DND-41 (cell line): Measurements from ENCODE around the gene FBXL20.

Experiments used
- ATAC-seq: fragments of 200-7000 bp; cut with Tn5 transposase; 3 replicates; pipeline ENCODE4 v1.9.1; 2021; ENCODE audit warnings: low read depth; ENCODE audit not compliant: insufficient read depth
- DNase-seq: peaks from one replicate; pipeline ENCODE4 v3.0.0-alpha.2; 2020
- H2AFZ ChIP-seq: 2 replicates; pipeline ENCODE4 v1.6.0; 2012; ENCODE audit warnings: low read depth, low read length
- H3K27ac ChIP-seq: 2 replicates; pipeline ENCODE4 v1.5.1; 2012; ENCODE audit warnings: low read length, inconsistent platforms
- H3K27me3 ChIP-seq: fragments of 200-600 bp; sonication (generic); 2 replicates; pipeline ENCODE4 v1.6.0; 2012; ENCODE audit warnings: low read length, mild to moderate bottlenecking, inconsistent platforms; ENCODE audit not compliant: insufficient read depth, poor library complexity
- H3K36me3 ChIP-seq: 2 replicates; pipeline ENCODE4 v1.5.1; 2012; ENCODE audit warnings: low read length, inconsistent platforms; ENCODE audit not compliant: insufficient read depth
- H3K4me1 ChIP-seq: 2 replicates; pipeline ENCODE4 v1.5.1; 2012; ENCODE audit warnings: mild to moderate bottlenecking, low read length; ENCODE audit not compliant: insufficient read depth
- H3K4me2 ChIP-seq: 2 replicates; pipeline ENCODE4 v1.6.0; 2012; ENCODE audit warnings: mild to moderate bottlenecking, moderate library complexity, low read length, inconsistent platforms; ENCODE audit not compliant: insufficient read depth
- H3K4me3 ChIP-seq, 2 experiments: fragments of 200-600 bp in 1 of 2; shearing (Covaris generic) in 1 of 2; 2 replicates each; pipeline ENCODE4 v1.5.1; 2012 to 2016; ENCODE audit warnings: inconsistent platforms in 2 of 2, low read length in 2 of 2, mild to moderate bottlenecking in 2 of 2, low read depth in 1 of 2, moderate library complexity in 1 of 2
- H3K79me2 ChIP-seq: 2 replicates; pipeline ENCODE4 v1.6.0; 2012; ENCODE audit warnings: low read length, inconsistent platforms; ENCODE audit not compliant: insufficient read depth
- H3K9ac ChIP-seq: 2 replicates; pipeline ENCODE4 v1.6.0; 2012; ENCODE audit warnings: low read depth, mild to moderate bottlenecking, inconsistent platforms, low read length, moderate library complexity
- H3K9me3 ChIP-seq: 2 replicates; pipeline ENCODE4 v1.5.1; 2012; ENCODE audit warnings: low read length, moderate library complexity, mild to moderate bottlenecking, inconsistent platforms; ENCODE audit not compliant: insufficient read depth, severe bottlenecking
- H4K20me1 ChIP-seq: 2 replicates; pipeline ENCODE4 v1.6.0; 2012; ENCODE audit warnings: low read length; ENCODE audit not compliant: insufficient read depth
- CTCF ChIP-seq: IDR thresholded peaks from 2 replicates; pipeline ENCODE4 v1.5.1; 2012; ENCODE audit warnings: borderline replicate concordance, low read length, moderate library complexity, mild to moderate bottlenecking; ENCODE audit not compliant: poor library complexity, severe bottlenecking; ENCODE audit errors: extremely low read depth
- EZH2 ChIP-seq: IDR thresholded peaks from 3 replicates; pipeline ENCODE4 v1.6.1; 2012; ENCODE audit warnings: borderline replicate concordance, low read depth, mild to moderate bottlenecking, moderate library complexity, low read length, inconsistent platforms; ENCODE audit not compliant: severe bottlenecking

FBXL20 gene

GRCh38 chr17:39364236-39365025, 37.0 kb downstream of the FBXL20 start:
- no peak overlapping the region for H3K4me2 ChIP-seq
- H3K79me2 ChIP-seq: 0 out of 2 replicates have a peak, but pooled peaks cover 5% of the 10 kb centered on the region

DNA sequence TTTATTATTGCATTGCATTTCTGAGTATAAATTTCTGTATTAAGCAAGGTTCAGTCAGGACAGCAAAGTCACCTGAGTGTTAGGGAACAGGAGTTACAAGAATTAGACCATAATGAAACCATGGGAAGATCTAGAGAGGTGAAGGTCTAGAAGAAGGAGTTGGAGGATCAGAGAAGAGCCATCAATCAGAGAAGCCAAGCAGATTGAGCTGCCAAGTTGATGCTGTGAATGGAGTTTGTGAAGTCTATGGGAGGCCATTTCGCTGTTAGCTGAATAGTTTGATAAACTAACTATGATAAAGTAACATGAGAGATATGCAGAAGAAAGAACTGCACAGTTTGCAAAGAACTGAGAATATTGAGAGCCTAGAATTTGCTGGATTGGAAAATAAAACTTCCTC, 40.4 kb downstream of the FBXL20 start:
- H3K9me3 ChIP-seq: no peaks in the 10 kb centered on the region
- H3K9ac ChIP-seq: no peak overlapping the region
- H3K4me3 ChIP-seq: no peak overlapping the region
- no peak overlapping the region for H3K27ac ChIP-seq
- no peaks in the 10 kb centered on the region for H3K27me3 ChIP-seq
- ATAC-seq (no peak), DNase-seq (no peak)
- H4K20me1 ChIP-seq: peaks cover 14% of the 10 kb centered on the region
- no peaks in the 10 kb centered on the region; the same call in 1 of the 2 replicates for H3K36me3 ChIP-seq
- H3K4me1 ChIP-seq: no peaks in the 10 kb centered on the region
- H2AFZ ChIP-seq: no peak overlapping the region
- no peak overlapping the region for H3K4me2 ChIP-seq
- H3K79me2 ChIP-seq: peaks cover 6% of the 10 kb centered on the region; the same call in 1 of the 2 replicates
- TF ChIP-seq CTCF (no peak), EZH2 (no peak)

More at GRCh38 chr17:39364236-39365025, 37.0 kb downstream of the FBXL20 start:
- Histone ChIP-seq H3K36me3 (no peaks in the 10 kb centered on the region), H3K4me1 (no peaks in the 10 kb centered on the region), H4K20me1 (peaks cover 6% of the 10 kb centered on the region), H3K4me3 (no peak overlapping the region), H3K27ac (no peak overlapping the region), H3K9ac (no peak overlapping the region), H3K27me3 (no peaks in the 10 kb centered on the region), H2AFZ (no peak overlapping the region), H3K9me3 (no peaks in the 10 kb centered on the region)
- DNase-seq (no peak), ATAC-seq (no peak)
- TF ChIP-seq EZH2: no peak
- no peak for TF ChIP-seq CTCF

DNA sequence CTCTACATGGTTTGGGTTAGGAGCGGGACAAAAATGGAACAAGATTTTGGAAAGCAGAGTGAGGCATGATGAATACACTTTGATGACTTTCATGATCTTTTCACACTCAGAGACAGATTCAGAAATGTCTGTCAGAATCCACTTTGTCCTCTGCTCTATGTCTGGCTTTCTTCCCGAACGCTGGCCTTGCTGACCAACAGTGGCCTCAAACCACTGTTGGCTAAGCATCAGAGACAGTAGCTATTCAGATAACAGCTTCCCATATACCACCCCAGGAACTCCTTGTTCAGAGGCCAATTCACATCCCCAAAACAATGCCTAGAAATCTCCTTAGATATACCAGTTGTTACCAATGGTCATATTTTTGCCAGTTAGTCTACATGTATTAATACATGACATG, 40.9 kb downstream of the FBXL20 start:
- TF ChIP-seq EZH2 (no peak), CTCF (no peak)
- no peak overlapping the region for H2AFZ ChIP-seq
- H3K4me2 ChIP-seq: no peak overlapping the region
- H3K36me3 ChIP-seq: no peaks in the 10 kb centered on the region; the same call in 1 of the 2 replicates
- no peaks in the 10 kb centered on the region for H3K4me1 ChIP-seq
- no peak overlapping the region for H3K4me3 ChIP-seq
- ATAC-seq (no peak), DNase-seq (no peak)
- H4K20me1 ChIP-seq: peaks cover 14% of the 10 kb centered on the region
- no peak overlapping the region for H3K9ac ChIP-seq
- H3K79me2 ChIP-seq: peaks cover 6% of the 10 kb centered on the region; the same call in 1 of the 2 replicates
- H3K27ac ChIP-seq: no peak overlapping the region
- H3K9me3 ChIP-seq: no peaks in the 10 kb centered on the region
- no peaks in the 10 kb centered on the region for H3K27me3 ChIP-seq
